LNCaP clone FGC (cell line): ENCODE data around the gene SUOX.
A peak's percentile ranks its signal among the peaks of the same experiment; 100 is the strongest.

Experiments used
- DNase-seq: peaks from one replicate; pipeline ENCODE4 v3.0.0-alpha.2; 2011; ENCODE audit warnings: low read depth
- H3K4me3 ChIP-seq: 2 replicates; pipeline ENCODE4 v1.5.1; 2011; ENCODE audit warnings: mild to moderate bottlenecking, low read depth, low read length, control low read depth
- CTCF ChIP-seq: IDR thresholded peaks from 2 replicates; pipeline ENCODE4 v1.5.1; 2012; ENCODE audit warnings: mild to moderate bottlenecking; ENCODE audit not compliant: control insufficient read depth, insufficient read depth; ENCODE audit errors: extremely low read depth

SUOX gene

GRCh38 chr12:56021889-56022497 is 24.9 kb downstream of the SUOX start:
- no peak for DNase-seq
- H3K4me3 ChIP-seq: no peak overlapping the region
- TF ChIP-seq CTCF: no peak

GRCh38 chr12:56028511-56029165 is 31.6 kb downstream of the SUOX start:
- no peak for DNase-seq
- H3K4me3 ChIP-seq: no peak overlapping the region
- no peak for TF ChIP-seq CTCF

GRCh38 chr12:56029166-56029519 is 32.1 kb downstream of the SUOX start:
- DNase-seq: no peak

GRCh38 chr12:56029666-56030293 is 32.7 kb downstream of the SUOX start:
- no peak overlapping the region for H3K4me3 ChIP-seq
- DNase-seq: no peak
- TF ChIP-seq CTCF: peak; percentile 57

More at GRCh38 chr12:56029166-56029519, 32.1 kb downstream of the SUOX start:
- TF ChIP-seq CTCF: no peak
- no peak overlapping the region for H3K4me3 ChIP-seq

- DNase-seq: no peak
- H3K4me3 ChIP-seq: no peak overlapping the region
- no peak for TF ChIP-seq CTCF
These were observed 34.9 kb downstream of the SUOX start for GRCh38 chr12:56031987-56032386.

GRCh38 chr12:56034586-56035332 is 37.7 kb downstream of the SUOX start:
- TF ChIP-seq CTCF: no peak
- no peak overlapping the region for H3K4me3 ChIP-seq
- DNase-seq: no peak
